Keratinocyte (primary cell): ENCODE results near the gene MLLT3.

Experiments
- CTCF ChIP-seq, 3 experiments: IDR thresholded peaks in 1 of 3; conservative IDR thresholded peaks in 1 of 3; optimal IDR thresholded peaks in 1 of 3; 2 replicates in 2 of 3; 3 replicates in 1 of 3; pipeline versions ENCODE3 to v1.5.1; 2011; ENCODE audit warnings: low read length in 3 of 3, mild to moderate bottlenecking in 3 of 3, moderate library complexity in 2 of 3, control low read depth in 1 of 3, inconsistent platforms in 1 of 3; ENCODE audit not compliant: insufficient read depth in 2 of 3; ENCODE audit errors: extremely low read depth in 1 of 3
- EZH2 ChIP-seq: IDR thresholded peaks from one replicate; pipeline ENCODE4 v1.6.1; 2012; ENCODE audit warnings: inconsistent platforms, mild to moderate bottlenecking, low read length, moderate library complexity

- TF ChIP-seq CTCF (optimal IDR thresholded peaks at IDR 0.05 in 1 of 3, IDR thresholded peaks at IDR 0.05 in 1 of 3, conservative IDR thresholded peaks at IDR 0.05 in 1 of 3; ENCODE audit: extremely low read depth in 1 of 3, insufficient read depth in 2 of 3, low read length in 3 of 3) (no peak), EZH2 (no peak)
These were observed 1.4 kb upstream of the MLLT3 start for GRCh38 chr9:20623748-20624124.
